Measurements from ENCODE around the gene FCRL3.

GRCh38 chr1:157703981-157704380, 3.4 kb upstream of the FCRL3 start:
- TF ChIP-seq EP300 (IDR thresholded peaks at IDR 0.05) (no peak), POLR2A (IDR thresholded peaks at IDR 0.05) (no peak), CTCF (IDR thresholded peaks at IDR 0.05) (no peak)
